ENCODE measurements around the gene KIF23. TPM values are rescaled to one million over a fixed set of nuclear protein-coding genes. Genes with fewer than 3 reads are reported as not detected.

Gene KIF23
- total RNA-seq (2013), result 5.2 TPM
- polyA plus RNA-seq (1 to 10 TPM; 1.5 to 8.1 (median 1.8) TPM), polyA minus RNA-seq (1.4 and 2.6 TPM in 2 replicates), total RNA-seq (1.3 to 12.1 (median 4.1) reads per million in 11 experiments)

GRCh38 chr15:69413822-69414700 lies at the start of gene KIF23:
Gene KIF23 (plus strand): TSS chr15:69414349. CDS start chr15:69414466, 117 bp downstream.
- no peaks in the 10 kb centered on the region for H3K27me3 ChIP-seq (ENCODE audit: control insufficient read depth in 2 of 2, insufficient read depth in 2 of 2, low read length in 2 of 2)
- peaks cover 43% of the 10 kb centered on the region for H3K79me2 ChIP-seq (ENCODE audit: insufficient read depth, low read length)
- no peak within 1 kb of the TSS for H3K27ac ChIP-seq (ENCODE audit: low read depth in 1 of 2, low read length in 2 of 2)

More at GRCh38 chr15:69413822-69414700, at the start of gene KIF23:
- Mint-ChIP-seq H3K4me3 (peak within 1 kb of the TSS; percentile 92 to 96), H3K4me1 (peaks cover 12% of the 10 kb centered on the region), H3K27me3 (ENCODE audit: low read depth in 3 of 3) (peaks cover 0 to 5% (median 2%) of the 10 kb centered on the region in 3 donors), H3K36me3 (peaks cover 6 to 15% of the 10 kb centered on the region in 2 donors), H3K9me3 (no peaks in the 10 kb centered on the region), H3K27ac (peak within 1 kb of the TSS in 6 of 7 donors; percentile 16 to 82 (median 73))
- Histone ChIP-seq H3K9me3 (replicated peaks in 1 of 2; ENCODE audit: control insufficient read depth in 1 of 2, insufficient read depth in 1 of 2, low read length in 2 of 2) (no peaks in the 10 kb centered on the region), H3K36me3 (replicated peaks in 1 of 2; ENCODE audit: control insufficient read depth in 1 of 2, insufficient read depth in 2 of 2, low read length in 2 of 2) (peaks cover 0 to 9% of the 10 kb centered on the region in 2 donors), H3K4me2 (replicated peaks; ENCODE audit: extremely low read depth, low read length, poor library complexity, severe bottlenecking) (peak within 1 kb of the TSS; percentile 99), H3K4me3 (replicated peaks in 1 of 3; ENCODE audit: low read depth in 2 of 3, low read length in 3 of 3) (peak within 1 kb of the TSS; percentile 76 to 97 (median 90)), H3K4me1 (ENCODE audit: control insufficient read depth in 1 of 2, insufficient read depth in 2 of 2, low read length in 2 of 2) (peaks cover 6 to 14% of the 10 kb centered on the region in 2 donors), H2AFZ (ENCODE audit: insufficient read depth, low read depth, low read length, poor library complexity, severe bottlenecking) (peak within 1 kb of the TSS; percentile 98), H4K20me1 (ENCODE audit: insufficient read depth, low read length) (no peaks in the 10 kb centered on the region), H3K9ac (ENCODE audit: insufficient read depth, low read length, poor library complexity, severe bottlenecking) (peak within 1 kb of the TSS; percentile 69)
- DNase-seq, result peak; percentile 90 to 99 (median 94)
- intact Hi-C loops (cut with micrococcal nuclease), result loop anchor here (2.0 kb wide), 1 partner anchor 39 kb away; the partner anchor contains the start of gene RPLP1 (in 2 of the 2)
- TF ChIP-seq CTCF (IDR thresholded peaks at IDR 0.05), result no peak
- WGBS (ENCODE audit: insufficient coverage), result under 1% methylated on average over 70 of the region's 78 CpGs
